ENCODE data around the gene UBE2D4.

GRCh38 chr7:43884617-43885016, 41.6 kb upstream of the UBE2D4 start:
- TF ChIP-seq CTCF (IDR thresholded peaks at IDR 0.05) (no peak), POLR2A (IDR thresholded peaks at IDR 0.05) (no peak)

Data from tibial nerve (tissue), 3 donors.